HuH-7.5 (cell line): ENCODE data around the gene DIO3.

Experiments used
- DNase-seq: peaks from one replicate; pipeline ENCODE4 v3.0.0; 2011; ENCODE audit warnings: low spot score

DIO3 gene

GRCh38 chr14:101598571-101599233 is 37.4 kb downstream of the DIO3 start:
- DNase-seq, result no peak

- no peak for DNase-seq
Measured at GRCh38 chr14:101599234-101599885, 38.1 kb downstream of the DIO3 start.

- DNase-seq, result no peak
Measured at GRCh38 chr14:101600336-101600890, 39.1 kb downstream of the DIO3 start.

- no peak for DNase-seq
Measured at GRCh38 chr14:101600891-101601605, 39.8 kb downstream of the DIO3 start.

GRCh38 chr14:101601606-101602465 is 40.5 kb downstream of the DIO3 start:
- no peak for DNase-seq

GRCh38 chr14:101602466-101602840 is 41.2 kb downstream of the DIO3 start:
- DNase-seq, result no peak

GRCh38 chr14:101603096-101603495 is 41.8 kb downstream of the DIO3 start:
- DNase-seq, result no peak

- DNase-seq, result no peak
Measured at GRCh38 chr14:101604228-101604934, 43.1 kb downstream of the DIO3 start.

- DNase-seq, result no peak
Measured at GRCh38 chr14:101604935-101605780, 43.9 kb downstream of the DIO3 start.

GRCh38 chr14:101605836-101606235 is 44.5 kb downstream of the DIO3 start:
- DNase-seq, result no peak
